SK-N-DZ (cell line): ENCODE results near the gene PPP1R15A.
"Not testable (repeated sequence)": the region's sequence is repeated elsewhere in the genome, so short reads cannot be mapped to it uniquely, and the experiment has no call there.

ENCODE experiments used
- DNase-seq: peaks from one replicate; pipeline ENCODE4 v3.0.0-alpha.2; 2015; ENCODE audit warnings: low spot score

PPP1R15A gene

DNA sequence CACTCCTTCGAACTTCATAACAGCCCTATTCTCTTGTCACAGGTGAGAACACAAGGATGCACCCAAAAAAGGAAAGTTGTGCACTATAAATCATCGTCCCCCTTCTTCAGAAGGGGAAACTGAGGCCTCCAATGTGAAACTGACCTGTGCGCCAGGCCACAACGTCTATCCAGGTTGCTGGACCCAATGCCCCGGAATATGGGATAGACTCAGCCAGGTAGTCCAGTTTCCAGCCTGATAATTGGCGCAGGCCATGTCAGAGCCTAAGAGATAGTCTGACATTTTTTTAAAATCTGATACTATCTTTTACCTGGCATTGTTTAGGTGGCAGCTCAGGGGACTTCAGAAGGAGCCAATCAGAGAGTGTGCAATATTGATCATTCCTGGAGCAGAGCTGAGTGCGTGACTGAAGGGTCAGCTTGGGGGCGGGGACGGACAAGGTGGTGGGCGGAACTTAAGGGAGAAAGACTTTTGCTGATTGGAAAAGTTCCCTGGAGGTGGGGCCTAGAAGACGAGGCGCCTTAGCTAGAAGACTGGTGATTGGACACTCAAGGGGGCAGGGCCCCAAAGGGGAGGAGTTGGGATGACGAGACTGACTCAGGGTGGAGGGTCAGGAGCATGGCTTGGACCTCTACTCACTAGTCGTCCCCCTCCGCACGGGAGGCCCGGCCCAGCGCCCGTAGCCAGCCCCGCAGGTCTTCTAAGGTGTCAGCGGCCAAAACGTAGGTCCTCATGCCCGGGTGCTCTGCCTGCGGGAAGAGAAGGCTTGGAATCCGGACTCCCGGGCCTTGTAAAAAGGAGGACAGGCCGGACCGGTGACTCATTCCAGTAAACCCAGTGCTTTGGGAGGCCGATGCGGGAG is 12.3 kb upstream of the PPP1R15A start:
- DNase-seq: peak; percentile 52

- DNase-seq: no peak
Observed at GRCh38 chr19:48861313-48861712, 10.9 kb upstream of the PPP1R15A start.

GRCh38 chr19:48862827-48863226 is 9.4 kb upstream of the PPP1R15A start:
- no peak for DNase-seq

DNA sequence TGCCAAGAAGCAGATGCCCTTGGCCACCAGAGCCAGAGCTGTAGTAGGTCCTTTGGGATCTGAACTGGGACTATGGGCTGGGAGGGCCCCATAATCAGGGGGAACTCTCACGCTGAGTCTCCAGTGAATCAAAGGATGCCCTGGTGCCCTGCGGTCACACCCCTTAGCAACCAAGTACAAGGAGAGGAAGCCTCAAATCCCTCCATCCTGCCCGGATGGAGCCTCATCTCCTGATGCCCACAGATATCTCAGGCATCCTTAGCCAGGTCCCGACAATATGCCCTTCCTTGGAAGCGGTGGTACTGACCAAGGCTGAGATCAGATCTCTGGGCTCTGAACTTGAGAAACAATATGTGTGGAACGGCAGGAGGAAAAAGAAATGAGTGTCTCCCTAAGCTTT is 5.5 kb upstream of the PPP1R15A start:
- no peak for DNase-seq

DNA sequence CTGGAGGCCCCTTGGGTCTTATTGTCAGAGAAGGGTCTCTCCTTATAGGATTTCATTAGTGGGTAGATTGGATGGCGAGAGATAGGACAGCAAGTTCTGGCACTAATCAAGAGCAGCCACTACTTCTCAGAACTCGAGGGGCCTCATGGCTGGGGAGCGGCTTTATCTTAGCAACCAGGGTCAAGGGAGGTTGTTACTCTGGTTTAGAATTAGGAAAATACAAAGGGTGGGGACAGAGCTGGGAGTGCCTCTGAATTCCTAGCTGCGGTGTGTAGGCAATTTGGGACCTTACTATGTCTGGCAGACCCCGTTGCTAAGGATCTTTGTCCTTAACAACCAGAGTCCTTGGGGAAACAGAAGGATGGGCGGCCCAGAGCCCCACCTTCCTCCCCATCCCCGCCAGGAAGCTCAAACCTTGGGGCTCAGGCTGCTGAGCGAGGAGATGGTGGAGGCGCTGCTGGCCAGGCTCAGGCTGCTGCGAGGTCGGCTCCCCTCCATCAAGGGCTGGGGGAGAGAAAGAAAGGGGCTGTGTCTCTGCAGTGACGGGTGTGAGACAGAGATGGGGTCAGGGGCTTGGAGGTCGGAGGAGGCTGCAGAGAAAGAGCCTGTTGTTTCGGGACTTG is 5.0 kb upstream of the PPP1R15A start:
- DNase-seq: no peak

- no peak for DNase-seq
Observed at GRCh38 chr19:48867746-48868113, 4.5 kb upstream of the PPP1R15A start.

- no peak for DNase-seq
Observed at GRCh38 chr19:48868114-48868886, 3.9 kb upstream of the PPP1R15A start, which contains the start of gene PLEKHA4. Gene PLEKHA4, minus strand, starts transcription at chr19:48868617. Its CDS starts 997 bp downstream, at chr19:48867620.

GRCh38 chr19:48870048-48870447 is 2.2 kb upstream of the PPP1R15A start:
- DNase-seq: no peak

DNA sequence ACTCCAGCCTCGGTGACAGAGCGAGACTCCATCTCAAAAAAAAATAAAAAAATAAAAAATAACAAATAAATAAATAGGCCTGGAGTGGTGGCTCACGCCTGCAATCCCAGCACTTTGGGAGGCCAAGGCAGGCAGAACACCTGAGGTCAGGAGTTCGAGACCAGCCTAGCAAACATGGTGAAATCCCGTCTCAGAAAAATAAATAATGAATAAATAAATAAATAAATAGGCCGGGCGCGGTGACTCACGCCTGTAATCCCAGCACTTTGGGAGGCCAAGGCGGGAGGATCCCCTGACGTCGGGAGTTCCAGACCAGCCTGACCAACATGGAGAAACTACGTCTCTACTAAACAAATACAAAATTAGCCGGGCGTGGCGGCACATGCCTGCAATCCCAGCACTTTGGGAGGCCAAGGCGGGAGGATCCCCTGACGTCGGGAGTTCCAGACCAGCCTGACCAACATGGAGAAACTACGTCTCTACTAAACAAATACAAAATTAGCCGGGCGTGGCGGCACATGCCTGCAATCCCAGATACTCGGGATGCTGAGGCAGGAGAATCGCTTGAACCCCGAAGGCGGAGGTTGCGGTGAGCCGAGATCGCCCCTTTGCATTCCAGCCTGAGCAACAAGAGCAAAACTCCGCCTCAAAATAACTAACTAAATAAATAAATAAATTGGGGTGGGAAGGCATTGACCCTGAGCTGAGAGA is 595 bp upstream of the PPP1R15A start:
- DNase-seq: not testable (repeated sequence)

DNA sequence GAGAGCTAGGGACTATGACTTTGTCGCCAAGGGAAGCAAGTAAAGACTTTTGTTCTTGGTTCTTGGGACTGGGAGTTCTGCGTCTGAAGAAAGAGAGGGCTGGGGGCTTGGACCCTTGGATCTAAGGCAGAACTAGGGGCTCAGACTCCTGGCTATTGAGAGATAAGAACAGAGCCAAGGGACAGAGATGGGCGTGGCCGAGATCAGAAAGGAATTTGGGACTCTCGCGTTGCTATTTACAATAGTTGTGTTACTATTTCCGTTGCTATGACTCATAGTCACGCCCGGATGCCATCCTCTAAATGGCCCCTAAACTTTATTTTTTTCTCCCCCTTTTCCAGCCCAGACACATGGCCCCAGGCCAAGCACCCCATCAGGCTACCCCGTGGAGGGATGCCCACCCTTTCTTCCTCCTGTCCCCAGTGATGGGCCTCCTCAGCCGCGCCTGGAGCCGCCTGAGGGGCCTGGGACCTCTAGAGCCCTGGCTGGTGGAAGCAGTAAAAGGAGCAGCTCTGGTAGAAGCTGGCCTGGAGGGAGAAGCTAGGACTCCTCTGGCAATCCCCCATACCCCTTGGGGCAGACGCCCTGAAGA is 759 bp downstream of the PPP1R15A start:
- DNase-seq: peak; percentile 49

- DNase-seq: no peak
Observed at GRCh38 chr19:48873476-48874302, 1.5 kb downstream of the PPP1R15A start.

GRCh38 chr19:48874303-48875135 is 2.3 kb downstream of the PPP1R15A start:
- DNase-seq: no peak

- not testable (repeated sequence) for DNase-seq
Observed at GRCh38 chr19:48876043-48876981, 4.1 kb downstream of the PPP1R15A start.

- no peak for DNase-seq
Observed at GRCh38 chr19:48877855-48878195, 5.6 kb downstream of the PPP1R15A start.

DNA sequence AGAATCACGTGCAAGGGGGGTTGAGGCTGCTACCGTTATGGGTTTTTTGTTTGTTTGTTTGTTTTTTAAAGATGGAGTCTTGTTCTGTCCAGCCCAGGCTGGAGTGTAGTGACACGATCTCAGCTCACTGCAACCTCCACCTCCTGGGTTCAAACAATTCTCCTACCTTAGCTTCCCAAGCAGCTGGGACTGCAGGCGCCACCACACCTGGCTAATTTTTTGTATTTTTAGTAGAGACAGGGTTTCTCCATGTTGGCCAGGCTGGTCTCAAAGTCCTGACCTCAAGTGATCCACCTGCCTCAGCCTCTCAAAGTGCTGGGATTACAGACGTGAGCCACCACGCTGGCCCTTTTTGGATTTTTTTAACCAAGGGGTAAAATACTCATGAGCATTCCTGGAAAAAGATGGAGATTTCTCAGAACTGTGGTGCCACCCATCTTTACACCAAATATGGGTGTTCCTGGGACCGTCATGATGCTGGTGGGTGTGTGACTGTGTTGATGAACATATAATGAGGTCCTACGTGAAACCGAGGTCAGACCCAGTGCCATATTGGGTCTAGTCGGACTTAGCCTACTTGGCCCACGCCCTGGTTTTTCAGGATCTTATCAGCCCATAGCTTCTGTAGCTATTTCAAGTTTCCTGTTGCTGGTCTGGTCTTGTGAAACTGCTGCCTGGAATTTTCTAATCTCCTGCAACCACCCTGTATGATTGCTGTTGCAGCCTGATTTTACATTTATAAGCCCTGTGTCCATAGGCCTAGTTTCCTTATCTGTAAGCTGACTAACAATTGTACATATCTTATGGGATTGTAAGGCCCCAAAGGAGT is 6.2 kb downstream of the PPP1R15A start:
- no peak for DNase-seq

- DNase-seq: no peak
Observed at GRCh38 chr19:48879025-48879637, 6.9 kb downstream of the PPP1R15A start.

- DNase-seq: not testable (repeated sequence)
Observed at GRCh38 chr19:48879696-48880095, 7.5 kb downstream of the PPP1R15A start.
